Gastrocnemius medialis (tissue), 4 donors: ENCODE measurements around the gene ACACB.

Source experiments
- POLR2A ChIP-seq, 2 donors: fragments of 450-650 bp; IDR thresholded peaks; one replicate each; pipeline ENCODE4 v1.6.1; 2017; ENCODE audit warnings: antibody characterized with exemption in 2 of 2, mild to moderate bottlenecking in 2 of 2, moderate library complexity in 2 of 2
- TF ChIP-seq, protein P1 (sequence below), 5 experiments: fragments of 450-650 bp in 3 of 5; fragments of 200-600 bp in 2 of 5; sonication (generic) in 2 of 5; IDR thresholded peaks in 4 of 5; conservative IDR thresholded peaks in 1 of 5; 1 replicate in 4 of 5; 2 replicates in 1 of 5; pipeline ENCODE4 v1.5.1; 2016 to 2019; ENCODE audit warnings: antibody characterized with exemption in 5 of 5, mild to moderate bottlenecking in 3 of 5, moderate library complexity in 3 of 5

DNA sequence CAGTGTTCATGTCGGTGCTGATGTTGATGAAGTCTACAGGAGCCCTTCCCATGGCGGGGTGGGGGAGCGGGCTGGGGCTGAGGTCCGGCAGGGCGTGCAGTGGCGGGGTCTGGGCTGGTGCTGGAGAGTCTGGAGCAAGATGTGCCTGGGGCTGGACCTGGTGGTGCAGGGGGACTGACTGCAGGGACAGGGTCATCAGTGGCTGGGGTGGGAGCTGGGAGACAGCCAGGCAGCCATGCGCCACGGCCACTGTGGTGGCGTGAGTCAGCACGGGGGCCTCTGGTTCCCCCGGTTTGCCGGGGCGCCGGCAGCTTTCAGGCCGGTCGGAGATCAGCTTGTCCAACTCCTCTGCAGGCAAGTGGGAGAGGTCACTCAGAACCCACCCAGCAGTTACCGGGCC lies 165.1 kb downstream of the ACACB start:
- TF ChIP-seq, protein P1, sequence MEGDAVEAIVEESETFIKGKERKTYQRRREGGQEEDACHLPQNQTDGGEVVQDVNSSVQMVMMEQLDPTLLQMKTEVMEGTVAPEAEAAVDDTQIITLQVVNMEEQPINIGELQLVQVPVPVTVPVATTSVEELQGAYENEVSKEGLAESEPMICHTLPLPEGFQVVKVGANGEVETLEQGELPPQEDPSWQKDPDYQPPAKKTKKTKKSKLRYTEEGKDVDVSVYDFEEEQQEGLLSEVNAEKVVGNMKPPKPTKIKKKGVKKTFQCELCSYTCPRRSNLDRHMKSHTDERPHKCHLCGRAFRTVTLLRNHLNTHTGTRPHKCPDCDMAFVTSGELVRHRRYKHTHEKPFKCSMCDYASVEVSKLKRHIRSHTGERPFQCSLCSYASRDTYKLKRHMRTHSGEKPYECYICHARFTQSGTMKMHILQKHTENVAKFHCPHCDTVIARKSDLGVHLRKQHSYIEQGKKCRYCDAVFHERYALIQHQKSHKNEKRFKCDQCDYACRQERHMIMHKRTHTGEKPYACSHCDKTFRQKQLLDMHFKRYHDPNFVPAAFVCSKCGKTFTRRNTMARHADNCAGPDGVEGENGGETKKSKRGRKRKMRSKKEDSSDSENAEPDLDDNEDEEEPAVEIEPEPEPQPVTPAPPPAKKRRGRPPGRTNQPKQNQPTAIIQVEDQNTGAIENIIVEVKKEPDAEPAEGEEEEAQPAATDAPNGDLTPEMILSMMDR (IDR thresholded peaks at IDR 0.05 in 4 of 5, conservative IDR thresholded peaks at IDR 0.05 in 1 of 5), result no peak
- no peak for TF ChIP-seq POLR2A (IDR thresholded peaks at IDR 0.05)
